Loucy (cell line): ENCODE measurements around the gene WIPI1.

Source experiments
- H2AFZ ChIP-seq: fragments of 200-600 bp; sonication (generic); 2 replicates; pipeline ENCODE4 v1.6.0; 2016; ENCODE audit warnings: antibody characterized with exemption, mild to moderate bottlenecking, low read length, moderate library complexity
- H3F3A ChIP-seq: fragments of 200-600 bp; 2 replicates; pipeline ENCODE4 v1.6.0; 2016; ENCODE audit warnings: antibody characterized with exemption, low read depth, mild to moderate bottlenecking
- H3K27me3 ChIP-seq: fragments of 200-600 bp; sonication (generic); 2 replicates; pipeline ENCODE4 v1.6.1; 2014; ENCODE audit warnings: low read length, mild to moderate bottlenecking; ENCODE audit not compliant: insufficient read depth, poor library complexity, severe bottlenecking
- H3K36me3 ChIP-seq: fragments of 200-600 bp; sonication (generic); 2 replicates; pipeline ENCODE4 v1.6.1; 2016; ENCODE audit warnings: low read length; ENCODE audit not compliant: insufficient read depth
- H3K4me1 ChIP-seq: fragments of 200-600 bp; sonication (generic); 2 replicates; pipeline ENCODE4 v1.5.1; 2014; ENCODE audit warnings: low read length, mild to moderate bottlenecking; ENCODE audit not compliant: insufficient read depth, poor library complexity, severe bottlenecking
- H3K4me2 ChIP-seq: fragments of 200-600 bp; sonication (generic); 2 replicates; pipeline ENCODE4 v1.6.0; 2014; ENCODE audit warnings: antibody characterized with exemption, low read length, low read depth, mild to moderate bottlenecking; ENCODE audit not compliant: poor library complexity, severe bottlenecking
- H3K4me3 ChIP-seq: fragments of 200-600 bp; sonication (generic); 2 replicates; pipeline ENCODE4 v1.5.1; 2014; ENCODE audit warnings: low read length, mild to moderate bottlenecking, mixed read lengths; ENCODE audit not compliant: poor library complexity, severe bottlenecking
- H3K79me2 ChIP-seq: fragments of 200-600 bp; sonication (generic); 2 replicates; pipeline ENCODE4 v1.6.1; 2014; ENCODE audit warnings: low read length; ENCODE audit not compliant: insufficient read depth
- H3K9ac ChIP-seq: fragments of 200-600 bp; sonication (generic); 2 replicates; pipeline ENCODE4 v1.6.0; 2014; ENCODE audit warnings: mild to moderate bottlenecking, low read depth, low read length, moderate library complexity; ENCODE audit not compliant: poor library complexity, severe bottlenecking
- H3K9me2 ChIP-seq: fragments of 200-600 bp; sonication (generic); replicated peaks from 2 replicates; pipeline ENCODE4 v1.6.1; 2016; ENCODE audit warnings: low read depth, low read length, mixed read lengths
- H3K9me3 ChIP-seq: fragments of 200-600 bp; sonication (generic); 2 replicates; pipeline ENCODE4 v1.6.1; 2014; ENCODE audit warnings: mild to moderate bottlenecking, antibody characterized with exemption, low read length, low read depth; ENCODE audit not compliant: insufficient read depth
- H4K20me1 ChIP-seq: fragments of 200-600 bp; sonication (generic); 2 replicates; pipeline ENCODE4 v1.6.0; 2014; ENCODE audit warnings: antibody characterized with exemption, low read length, mild to moderate bottlenecking; ENCODE audit not compliant: insufficient read depth, poor library complexity, severe bottlenecking
- CTCF ChIP-seq: fragments of 200-600 bp; sonication (generic); conservative IDR thresholded peaks from 2 replicates; pipeline ENCODE4 v1.5.1; 2014; ENCODE audit warnings: mild to moderate bottlenecking, antibody characterized with exemption, low read length
- EZH2phosphoT487 ChIP-seq: fragments of 200-600 bp; IDR thresholded peaks from 2 replicates; pipeline ENCODE4 v1.6.1; 2018; ENCODE audit warnings: antibody characterized with exemption, mild to moderate bottlenecking, moderate library complexity, borderline replicate concordance

Gene WIPI1

GRCh38 chr17:68437979-68438822, 19.1 kb downstream of the WIPI1 start:
- Histone ChIP-seq H3K9ac (peak overlapping the region; percentile 64), H3K4me2 (peak overlapping the region; percentile 66), H3K9me2 (no peaks in the 10 kb centered on the region), H3F3A (peaks cover 9% of the 10 kb centered on the region; the same call in 1 of the 2 replicates), H3K4me3 (peak overlapping the region; percentile 67), H3K9me3 (no peaks in the 10 kb centered on the region), H3K79me2 (no peaks in the 10 kb centered on the region), H4K20me1 (no peaks in the 10 kb centered on the region), H3K27me3 (no peaks in the 10 kb centered on the region), H2AFZ (0 out of 2 replicates have a peak overlapping the region, but pooled peaks have one; percentile 2), H3K36me3 (peaks cover 1% of the 10 kb centered on the region; the same call in 1 of the 2 replicates), H3K4me1 (peaks cover 62% of the 10 kb centered on the region)
- TF ChIP-seq EZH2phosphoT487 (no peak), CTCF (no peak)

GRCh38 chr17:68435876-68436842, 21.1 kb downstream of the WIPI1 start:
- Histone ChIP-seq H3F3A (peaks cover 9% of the 10 kb centered on the region; the same call in 1 of the 2 replicates), H3K36me3 (peaks cover 15% of the 10 kb centered on the region; the same call in 1 of the 2 replicates), H3K9me3 (no peaks in the 10 kb centered on the region), H3K27me3 (no peaks in the 10 kb centered on the region), H4K20me1 (no peaks in the 10 kb centered on the region), H3K4me2 (peak overlapping the region; percentile 66), H2AFZ (no peak overlapping the region), H3K9ac (peak overlapping the region; percentile 64), H3K9me2 (no peaks in the 10 kb centered on the region), H3K4me1 (peaks cover 53% of the 10 kb centered on the region), H3K4me3 (peak overlapping the region; percentile 53), H3K79me2 (no peaks in the 10 kb centered on the region)
- TF ChIP-seq CTCF, result peak; percentile 78
- no peak for TF ChIP-seq EZH2phosphoT487

- H3K9me2 ChIP-seq, result no peaks in the 10 kb centered on the region
- no peaks in the 10 kb centered on the region for H3K27me3 ChIP-seq
- H3F3A ChIP-seq, result peaks cover 9% of the 10 kb centered on the region; the same call in 1 of the 2 replicates
- TF ChIP-seq CTCF (no peak), EZH2phosphoT487 (no peak)
- no peaks in the 10 kb centered on the region for H4K20me1 ChIP-seq
- H3K4me1 ChIP-seq, result peaks cover 45% of the 10 kb centered on the region
- H3K9ac ChIP-seq, result peak overlapping the region; percentile 64
- no peak overlapping the region for H3K4me3 ChIP-seq
- peaks cover 19% of the 10 kb centered on the region; the same call in 1 of the 2 replicates for H3K36me3 ChIP-seq
- H3K9me3 ChIP-seq, result no peaks in the 10 kb centered on the region
- H3K4me2 ChIP-seq, result no peak overlapping the region
- no peak overlapping the region for H2AFZ ChIP-seq
- H3K79me2 ChIP-seq, result no peaks in the 10 kb centered on the region
Measured at GRCh38 chr17:68435361-68435760, 21.9 kb downstream of the WIPI1 start.
